Activated CD8-positive, alpha-beta T cell treated with anti-CD3 and anti-CD28 coated beads for 36 hours (primary cell): ENCODE results near the gene MACROD1. TPM values are rescaled to one million over a fixed set of nuclear protein-coding genes. Genes with fewer than 3 reads are reported as not detected.

ENCODE experiments used
- ATAC-seq: fragments of 200-7000 bp; cut with Tn5 transposase; one replicate; pipeline ENCODE4 v1.10.0; 2021; ENCODE audit warnings: mild to moderate bottlenecking, moderate library complexity
- CTCF ChIA-PET: fragments of 350-600 bp; sonication (Branson Sonifier 250); formaldehyde crosslinking; loops from one replicate; lab custom pipeline; 2021; ENCODE audit warnings: antibody characterized with exemption; lab: Charles Lee
- POLR2A ChIA-PET: fragments of 350-600 bp; sonication (Branson Sonifier 250); formaldehyde crosslinking; loops from one replicate; lab custom pipeline; 2021; ENCODE audit warnings: antibody characterized with exemption; lab: Charles Lee
- DNase-seq: peaks from one replicate; pipeline ENCODE4 v3.0.0-alpha.2; 2020
- H3K27ac Mint-ChIP-seq: one replicate; pipeline ENCODE4 v1.8.0; 2021; ENCODE audit warnings: mild to moderate bottlenecking, mixed read lengths
- H3K27me3 Mint-ChIP-seq: one replicate; pipeline ENCODE4 v1.8.0; 2021; ENCODE audit warnings: mixed read lengths
- H3K36me3 Mint-ChIP-seq: one replicate; pipeline ENCODE4 v1.8.0; 2021; ENCODE audit warnings: low read depth, mixed read lengths
- H3K4me1 Mint-ChIP-seq: one replicate; pipeline ENCODE4 v1.8.0; 2021; ENCODE audit warnings: low read depth, mixed read lengths
- H3K4me3 Mint-ChIP-seq: one replicate; pipeline ENCODE4 v1.8.0; 2021; ENCODE audit warnings: mild to moderate bottlenecking, moderate library complexity, mixed read lengths
- H3K9me3 Mint-ChIP-seq: one replicate; pipeline ENCODE4 v1.8.0; 2021; ENCODE audit warnings: mixed read lengths
- CTCF ChIP-seq: fragments of 200-600 bp; IDR thresholded peaks from one replicate; pipeline ENCODE4 v1.8.0; 2022; ENCODE audit warnings: antibody characterized with exemption, mild to moderate bottlenecking
- intact Hi-C: fragments of 100-400 bp; cut with micrococcal nuclease; formaldehyde crosslinking; loops from one replicate; pipeline ENCODE4 v1.10.0; 2022
- total RNA-seq, 2 experiments: library from RNA; stranded (reverse); gene quantifications; one replicate each; pipeline ENCODE4 v1.2.3, GENCODE V29; 2021

The MACROD1 gene
- total RNA-seq, 2 experiments from 2014 or later: 38.7 to 38.8 TPM

GRCh38 chr11:64069401-64070313 is 96.3 kb downstream of the MACROD1 start:
- ATAC-seq: no peak
- CTCF ChIA-PET: no interaction called here
- H3K4me1 Mint-ChIP-seq: peaks cover 16% of the 10 kb centered on the region
- H3K36me3 Mint-ChIP-seq: no peaks in the 10 kb centered on the region
- no peak for DNase-seq
- H3K9me3 Mint-ChIP-seq: no peaks in the 10 kb centered on the region
- intact Hi-C loops: no loop called here
- POLR2A ChIA-PET: no interaction called here
- TF ChIP-seq CTCF: no peak
- H3K27ac Mint-ChIP-seq: no peak overlapping the region
- no peak overlapping the region for H3K4me3 Mint-ChIP-seq
- no peaks in the 10 kb centered on the region for H3K27me3 Mint-ChIP-seq

DNA sequence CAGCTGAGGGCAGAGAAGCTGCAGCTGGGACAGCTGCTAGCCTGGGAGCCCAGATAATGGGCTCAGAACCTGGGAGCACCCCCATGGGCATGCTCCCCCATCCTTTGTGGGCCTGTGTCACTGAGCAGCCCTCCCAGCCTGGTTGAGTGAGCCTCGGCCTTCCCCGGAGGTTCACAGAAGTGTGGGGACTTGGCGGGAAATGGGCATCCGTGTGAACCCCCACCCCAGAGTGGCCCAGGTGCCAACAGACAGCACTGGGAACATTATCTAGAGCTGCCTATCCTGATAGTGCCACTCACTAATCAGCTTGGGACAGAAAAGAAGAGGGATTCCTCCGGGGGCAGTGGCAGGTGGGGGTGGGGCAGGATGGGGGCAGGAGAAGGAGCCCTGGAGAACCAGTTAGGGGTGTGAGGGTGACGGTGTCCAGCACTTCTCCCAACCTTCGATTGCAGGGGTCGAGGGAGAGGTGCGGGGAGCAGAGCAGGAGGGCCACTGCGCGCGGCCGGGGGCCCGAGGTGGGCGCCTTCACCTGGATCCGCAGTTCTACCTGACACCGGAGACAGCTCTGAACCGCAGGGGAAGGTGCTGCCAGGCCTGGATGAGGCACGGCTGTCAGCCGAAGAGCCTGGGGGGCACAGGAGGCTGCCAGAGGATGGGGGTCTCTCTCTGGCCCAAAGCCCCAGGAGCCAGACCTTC is 97.1 kb downstream of the MACROD1 start:
- no peak overlapping the region for H3K4me3 Mint-ChIP-seq
- H3K36me3 Mint-ChIP-seq: no peaks in the 10 kb centered on the region
- no peaks in the 10 kb centered on the region for H3K27me3 Mint-ChIP-seq
- ATAC-seq: no peak
- no peak for DNase-seq
- intact Hi-C loops: no loop called here
- H3K9me3 Mint-ChIP-seq: no peaks in the 10 kb centered on the region
- CTCF ChIA-PET: interaction anchor here (0.6 to 2.6 kb wide), 2 partner anchors 69 to 173 kb away, joined by 3 to 11 read pairs; no protein-coding TSS in a partner anchor
- no peak overlapping the region for H3K27ac Mint-ChIP-seq
- POLR2A ChIA-PET: no interaction called here
- TF ChIP-seq CTCF: no peak
- peaks cover 12% of the 10 kb centered on the region for H3K4me1 Mint-ChIP-seq

DNA sequence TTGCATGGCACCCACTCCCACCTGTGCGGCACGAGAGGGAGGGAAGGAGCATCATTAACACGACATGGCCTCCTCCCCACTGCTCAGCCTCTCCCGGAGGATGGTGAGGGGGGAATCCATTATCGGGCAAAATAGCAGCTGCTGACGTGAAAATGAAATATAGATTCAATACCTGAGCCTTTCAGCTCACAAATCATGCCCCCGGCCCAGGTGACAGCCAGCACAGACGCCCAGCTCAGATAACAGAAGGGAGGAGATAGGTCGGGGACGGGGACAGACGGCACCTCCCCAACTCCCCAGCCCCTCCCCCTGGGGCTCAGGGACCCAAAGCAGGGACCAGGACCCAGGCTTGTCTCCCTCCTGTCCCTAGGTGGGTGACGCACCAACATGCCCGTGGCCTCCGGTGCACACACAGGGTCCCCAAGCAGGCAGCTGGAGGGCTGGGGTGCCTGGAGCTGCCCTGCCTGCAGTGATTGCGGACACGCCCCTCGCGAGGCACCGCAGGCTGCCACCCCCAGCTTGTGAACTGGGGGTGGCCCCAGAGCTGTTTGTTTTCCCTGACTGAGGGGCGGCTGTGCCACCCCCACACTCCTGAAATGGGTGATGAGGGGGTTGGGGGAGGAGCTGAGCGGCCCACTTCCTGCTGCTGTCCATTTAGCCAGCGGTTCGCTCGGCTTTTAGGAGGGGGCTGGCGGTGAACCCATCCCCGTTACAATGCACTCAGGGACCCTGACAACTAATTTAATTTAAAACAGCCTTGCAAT is 98.5 kb downstream of the MACROD1 start:
- intact Hi-C loops: no loop called here
- H3K9me3 Mint-ChIP-seq: no peaks in the 10 kb centered on the region
- H3K4me3 Mint-ChIP-seq: no peak overlapping the region
- no peak for TF ChIP-seq CTCF
- H3K4me1 Mint-ChIP-seq: peaks cover 12% of the 10 kb centered on the region
- POLR2A ChIA-PET: no interaction called here
- H3K36me3 Mint-ChIP-seq: no peaks in the 10 kb centered on the region
- ATAC-seq (peak; percentile 73), DNase-seq (peak; percentile 50)
- CTCF ChIA-PET: interaction anchor here (1.1 to 2.6 kb wide), 3 partner anchors 67 to 122 kb away, joined by 3 to 11 read pairs (median 5); no protein-coding TSS in a partner anchor
- no peaks in the 10 kb centered on the region for H3K27me3 Mint-ChIP-seq
- H3K27ac Mint-ChIP-seq: no peak overlapping the region

- Mint-ChIP-seq H3K27me3 (peaks cover 8% of the 10 kb centered on the region), H3K27ac (no peak overlapping the region), H3K4me1 (peaks cover 20% of the 10 kb centered on the region), H3K9me3 (no peaks in the 10 kb centered on the region), H3K4me3 (no peak overlapping the region), H3K36me3 (no peaks in the 10 kb centered on the region)
- DNase-seq (no peak), ATAC-seq (no peak)
- intact Hi-C loops: no loop called here
- CTCF ChIA-PET: interaction anchor here (1.0 kb wide), 1 partner anchor 65 kb away, joined by 4 read pairs; no protein-coding TSS in a partner anchor
- POLR2A ChIA-PET: no interaction called here
- no peak for TF ChIP-seq CTCF
These were observed 100.2 kb downstream of the MACROD1 start for GRCh38 chr11:64065712-64066111.
